Measurements from ENCODE around the gene TKFC.
"Not testable (repeated sequence)": the region's sequence is repeated elsewhere in the genome, so short reads cannot be mapped to it uniquely, and the experiment has no call there.

The TKFC gene

DNA sequence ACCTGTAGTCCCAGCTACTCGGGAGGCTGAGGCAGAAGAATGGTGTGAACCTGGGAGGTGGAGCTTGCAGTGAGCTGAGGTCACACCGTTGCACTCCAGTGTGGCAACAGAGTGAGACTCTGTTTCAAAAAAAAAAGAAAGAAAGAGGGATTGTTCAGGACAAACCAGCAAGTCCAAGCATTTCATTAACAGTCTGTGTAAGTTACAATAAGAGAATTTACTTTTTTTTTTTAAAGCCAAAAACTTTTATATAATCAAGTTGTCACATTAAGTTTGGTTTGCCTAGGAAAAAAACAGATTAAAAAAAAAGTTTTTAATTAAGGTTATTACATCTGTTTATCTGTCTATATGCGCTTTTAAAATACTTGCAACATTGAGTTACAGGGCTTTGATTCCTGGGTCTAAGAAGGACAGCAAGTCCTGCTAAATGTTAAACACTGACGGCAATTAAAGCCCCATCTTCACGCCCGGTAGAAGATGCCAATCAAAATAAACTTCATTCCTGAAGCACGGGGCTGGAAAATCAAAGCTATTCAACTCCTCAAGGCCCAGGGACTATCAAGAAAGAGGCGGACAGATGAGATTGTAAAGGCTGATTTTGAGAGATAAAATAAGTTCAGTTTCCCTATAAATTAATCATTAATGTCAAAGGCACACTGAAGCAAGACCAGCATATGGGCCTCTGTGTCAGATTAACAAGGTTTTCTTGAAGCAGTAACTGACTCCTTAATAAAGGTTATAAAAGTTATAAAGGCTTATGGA, 39.8 kb downstream of the TKFC start:
- TF ChIP-seq, protein P1, sequence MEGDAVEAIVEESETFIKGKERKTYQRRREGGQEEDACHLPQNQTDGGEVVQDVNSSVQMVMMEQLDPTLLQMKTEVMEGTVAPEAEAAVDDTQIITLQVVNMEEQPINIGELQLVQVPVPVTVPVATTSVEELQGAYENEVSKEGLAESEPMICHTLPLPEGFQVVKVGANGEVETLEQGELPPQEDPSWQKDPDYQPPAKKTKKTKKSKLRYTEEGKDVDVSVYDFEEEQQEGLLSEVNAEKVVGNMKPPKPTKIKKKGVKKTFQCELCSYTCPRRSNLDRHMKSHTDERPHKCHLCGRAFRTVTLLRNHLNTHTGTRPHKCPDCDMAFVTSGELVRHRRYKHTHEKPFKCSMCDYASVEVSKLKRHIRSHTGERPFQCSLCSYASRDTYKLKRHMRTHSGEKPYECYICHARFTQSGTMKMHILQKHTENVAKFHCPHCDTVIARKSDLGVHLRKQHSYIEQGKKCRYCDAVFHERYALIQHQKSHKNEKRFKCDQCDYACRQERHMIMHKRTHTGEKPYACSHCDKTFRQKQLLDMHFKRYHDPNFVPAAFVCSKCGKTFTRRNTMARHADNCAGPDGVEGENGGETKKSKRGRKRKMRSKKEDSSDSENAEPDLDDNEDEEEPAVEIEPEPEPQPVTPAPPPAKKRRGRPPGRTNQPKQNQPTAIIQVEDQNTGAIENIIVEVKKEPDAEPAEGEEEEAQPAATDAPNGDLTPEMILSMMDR (IDR thresholded peaks at IDR 0.05; ENCODE audit: control extremely low read depth, extremely low read depth, low read depth, missing control alignments) = no peak
- POLR2A ChIA-PET = interaction anchor here (0.6 kb wide), 1 partner anchor 8 kb away, joined by 4 read pairs; no protein-coding TSS in a partner anchor
- CTCF ChIA-PET = interaction anchor here (8.3 to 27.1 kb wide), 2 partner anchors 12 to 33 kb away, joined by 112 to 374 read pairs; partner anchors contain the start of genes DDB1 and TKFC
- DNase-seq (ENCODE audit: extremely low spot score) = no peak

- ChIA-PET POLR2A (interaction anchor here (3.1 kb wide), 1 partner anchor 14 kb away, joined by 15 read pairs; the partner anchor contains the start of genes CYB561A3 and TMEM138), CTCF (interaction anchor here (3.8 to 27.1 kb wide), 2 partner anchors 10 to 36 kb away, joined by 42 to 374 read pairs; partner anchors contain the start of genes DDB1 and TKFC)
- TF ChIP-seq, protein P1 (IDR thresholded peaks at IDR 0.05; ENCODE audit: control extremely low read depth, extremely low read depth, low read depth, missing control alignments) = no peak
- no peak for DNase-seq (ENCODE audit: extremely low spot score)
Observed at GRCh38 chr11:61375761-61376108, 42.7 kb downstream of the TKFC start.

- ChIA-PET CTCF (interaction anchor here (2.2 to 27.1 kb wide), 3 partner anchors 8 to 38 kb away, joined by 6 to 374 read pairs (median 42); partner anchors contain the start of genes DDB1 and TKFC), POLR2A (no interaction called here)
- TF ChIP-seq, protein P1 (IDR thresholded peaks at IDR 0.05; ENCODE audit: control extremely low read depth, extremely low read depth, low read depth, missing control alignments) = no peak
- DNase-seq (ENCODE audit: extremely low spot score) = no peak
Observed at GRCh38 chr11:61377461-61378160, 44.6 kb downstream of the TKFC start.

DNA sequence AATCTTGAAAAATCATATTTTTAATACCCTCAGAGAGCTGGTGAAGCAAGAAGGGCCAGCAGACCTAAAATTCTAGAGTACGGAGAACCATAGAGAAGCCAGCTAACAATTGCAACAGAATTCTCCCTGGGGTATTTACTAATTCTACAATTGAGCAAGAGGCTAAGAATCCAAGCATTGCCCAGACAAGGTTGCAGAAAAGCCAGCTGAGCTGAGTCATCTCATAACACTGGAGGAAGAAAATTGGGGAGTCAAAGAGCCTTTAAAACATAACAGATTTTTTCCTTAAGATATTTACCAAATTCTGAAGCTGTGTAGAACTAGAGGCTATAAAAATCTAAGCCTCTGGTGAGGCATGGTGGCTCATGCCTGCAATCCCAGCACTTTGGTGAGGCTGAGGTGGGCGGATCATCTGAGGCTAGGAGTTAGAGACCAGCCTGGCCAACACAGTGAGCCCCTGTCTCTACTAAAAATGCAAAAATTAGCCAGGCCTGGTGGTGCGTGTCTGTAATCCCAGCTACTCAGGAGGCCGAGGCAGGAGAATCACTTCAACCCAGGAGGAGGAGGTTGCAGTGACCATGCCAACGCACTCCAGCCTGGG, 45.8 kb downstream of the TKFC start:
- ChIA-PET POLR2A (no interaction called here), CTCF (interaction anchor here (1.8 to 11.4 kb wide), 3 partner anchors 9 to 41 kb away, joined by 6 to 501 read pairs (median 6); partner anchors contain the start of genes DDB1 and TKFC)
- DNase-seq (ENCODE audit: extremely low spot score) = no peak
- TF ChIP-seq, protein P1 (IDR thresholded peaks at IDR 0.05; ENCODE audit: control extremely low read depth, extremely low read depth, low read depth, missing control alignments) = no peak

GRCh38 chr11:61380884-61381283, 47.9 kb downstream of the TKFC start:
- ChIA-PET CTCF (interaction anchor here (0.9 to 11.4 kb wide), 5 partner anchors 23 to 45 kb away, joined by 3 to 501 read pairs (median 4); partner anchors contain the start of genes CYB561A3, DDB1, TKFC and TMEM138), POLR2A (interaction anchor here (0.5 to 0.7 kb wide), 2 partner anchors 8 to 40 kb away, joined by 3 to 4 read pairs; no protein-coding TSS in a partner anchor)
- TF ChIP-seq, protein P1 (IDR thresholded peaks at IDR 0.05; ENCODE audit: control extremely low read depth, extremely low read depth, low read depth, missing control alignments) = no peak
- DNase-seq (ENCODE audit: extremely low spot score) = no peak

- CTCF ChIA-PET = interaction anchor here (1.2 to 11.4 kb wide), 14 partner anchors 8 to 553 kb away, joined by 3 to 501 read pairs (median 30); partner anchors contain the start of genes CYB561A3, DDB1, TKFC and TMEM138
- DNase-seq (ENCODE audit: extremely low spot score) = not testable (repeated sequence)
- POLR2A ChIA-PET = interaction anchor here (0.8 to 2.4 kb wide), 2 partner anchors 22 to 55 kb away, joined by 4 to 11 read pairs; partner anchors contain the start of genes CYB561A3 and TMEM138
Observed at GRCh38 chr11:61383859-61384258, 50.8 kb downstream of the TKFC start.

Data from GM10248 (cell line).